Activated CD4-positive, alpha-beta T cell treated with anti-CD3 and anti-CD28 coated beads for 4 hours (primary cell): ENCODE measurements around the gene TRPM1.

Experiments
- DNase-seq, 2 donors: peaks; one replicate each; pipeline ENCODE4 v3.0.0-alpha.2; 2020

TRPM1 gene

DNA sequence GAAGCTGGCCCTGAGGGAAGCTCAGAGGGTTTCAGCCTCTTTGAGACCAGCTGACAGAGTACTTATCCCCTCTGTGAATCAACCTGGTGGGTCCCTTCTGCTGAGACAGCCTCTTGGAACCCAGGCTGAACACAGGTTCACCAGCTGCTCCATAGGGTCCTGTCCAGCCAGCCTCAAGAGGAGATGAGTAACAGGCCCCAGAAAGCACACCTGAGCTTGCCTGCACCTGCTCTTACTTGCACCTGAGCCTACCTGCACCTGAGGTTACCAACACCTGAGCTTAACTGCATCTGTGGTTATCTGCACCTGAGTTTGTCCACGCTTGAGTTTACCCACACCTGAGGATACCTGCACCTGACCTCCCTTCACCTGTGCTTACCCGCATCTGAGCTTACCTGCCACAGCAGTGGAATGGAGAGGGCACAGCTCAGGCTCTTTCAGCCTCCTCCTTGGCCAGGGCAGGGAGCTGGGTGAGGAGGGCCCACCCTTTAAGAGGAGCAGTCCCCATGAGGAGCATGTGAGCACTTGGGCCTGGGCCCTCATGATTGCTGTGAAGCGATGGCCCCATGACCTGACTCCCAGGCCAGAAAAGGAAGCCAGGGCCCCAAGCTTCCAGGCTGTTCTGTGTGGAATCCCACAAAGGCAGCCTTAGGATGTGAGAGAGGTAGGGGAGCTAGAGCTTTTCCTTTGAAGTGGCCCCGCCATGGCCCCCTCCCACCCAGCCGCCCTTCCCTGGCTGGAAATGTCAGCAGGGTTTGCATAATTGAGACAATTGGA, at the start of gene TRPM1:
TSS of gene TRPM1 (minus strand) at position 464 of the 777 bp plus-strand sequence. CDS start 20,370 bp downstream, outside the sequence.
- no peak for DNase-seq

DNA sequence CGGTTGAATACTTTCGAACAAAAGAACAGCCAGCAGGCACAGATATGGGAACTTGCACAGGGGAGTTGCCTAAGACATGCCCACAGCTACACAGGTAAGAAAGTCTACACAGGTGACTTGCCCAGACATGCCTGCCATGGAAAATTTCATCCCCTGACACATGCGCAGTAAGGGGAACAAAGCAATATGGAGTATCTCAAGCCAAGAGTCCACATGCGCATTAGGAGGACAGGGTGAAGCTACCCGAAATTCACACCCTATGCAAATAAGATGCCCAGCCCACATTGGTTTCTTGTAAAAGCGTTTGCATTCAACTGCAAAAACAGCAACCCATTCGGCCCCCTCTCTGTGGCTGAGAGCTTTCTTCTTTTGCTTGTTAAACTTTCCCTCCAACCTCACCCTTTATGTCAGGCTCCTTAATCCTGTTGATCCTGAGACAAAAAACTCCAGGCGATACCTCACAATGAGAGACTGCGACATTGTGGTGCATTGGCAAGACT, 49.3 kb upstream of the TRPM1 start:
- DNase-seq: no peak

DNA sequence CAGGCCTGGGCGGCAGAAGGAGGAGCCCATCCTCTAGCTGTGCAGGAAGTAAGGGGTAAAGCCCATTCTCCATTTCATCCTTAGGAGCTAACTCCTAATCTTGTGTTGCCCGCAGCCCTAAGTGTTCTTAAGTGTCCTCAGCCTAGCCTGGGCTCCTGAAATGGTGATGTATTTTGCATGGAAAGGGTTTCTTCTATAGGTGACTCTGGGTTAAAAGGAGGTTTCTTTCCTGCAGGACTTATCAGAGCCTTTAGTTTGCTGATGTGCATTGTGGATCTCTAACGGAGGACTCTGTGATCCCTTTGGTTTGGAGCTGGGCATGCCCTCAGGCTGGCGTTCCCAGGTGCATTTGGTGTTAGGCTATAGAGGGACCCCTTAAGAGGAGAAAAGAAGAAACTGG, 48.5 kb upstream of the TRPM1 start:
- no peak for DNase-seq

DNA sequence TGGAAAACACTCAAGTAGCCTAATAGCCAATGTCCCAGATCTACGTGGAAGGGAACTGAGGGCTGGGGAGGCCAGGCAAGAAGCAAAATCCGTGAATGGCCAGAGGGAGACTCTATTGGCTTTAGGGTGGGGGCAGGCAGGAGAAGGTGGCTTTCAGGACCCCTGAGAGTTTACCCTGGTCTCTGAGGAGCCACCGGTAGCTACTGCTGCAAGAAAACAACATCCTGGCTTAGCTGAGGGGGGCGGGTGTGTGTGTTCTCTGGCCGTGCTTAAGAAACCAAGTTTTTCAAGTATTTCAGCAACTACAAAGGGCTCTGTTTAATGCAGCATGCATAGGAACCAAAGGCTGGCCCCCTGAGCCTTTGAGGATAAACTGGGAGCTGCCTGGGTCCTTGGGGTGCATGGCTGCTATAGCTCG, 47.6 kb upstream of the TRPM1 start:
- no peak for DNase-seq

DNA sequence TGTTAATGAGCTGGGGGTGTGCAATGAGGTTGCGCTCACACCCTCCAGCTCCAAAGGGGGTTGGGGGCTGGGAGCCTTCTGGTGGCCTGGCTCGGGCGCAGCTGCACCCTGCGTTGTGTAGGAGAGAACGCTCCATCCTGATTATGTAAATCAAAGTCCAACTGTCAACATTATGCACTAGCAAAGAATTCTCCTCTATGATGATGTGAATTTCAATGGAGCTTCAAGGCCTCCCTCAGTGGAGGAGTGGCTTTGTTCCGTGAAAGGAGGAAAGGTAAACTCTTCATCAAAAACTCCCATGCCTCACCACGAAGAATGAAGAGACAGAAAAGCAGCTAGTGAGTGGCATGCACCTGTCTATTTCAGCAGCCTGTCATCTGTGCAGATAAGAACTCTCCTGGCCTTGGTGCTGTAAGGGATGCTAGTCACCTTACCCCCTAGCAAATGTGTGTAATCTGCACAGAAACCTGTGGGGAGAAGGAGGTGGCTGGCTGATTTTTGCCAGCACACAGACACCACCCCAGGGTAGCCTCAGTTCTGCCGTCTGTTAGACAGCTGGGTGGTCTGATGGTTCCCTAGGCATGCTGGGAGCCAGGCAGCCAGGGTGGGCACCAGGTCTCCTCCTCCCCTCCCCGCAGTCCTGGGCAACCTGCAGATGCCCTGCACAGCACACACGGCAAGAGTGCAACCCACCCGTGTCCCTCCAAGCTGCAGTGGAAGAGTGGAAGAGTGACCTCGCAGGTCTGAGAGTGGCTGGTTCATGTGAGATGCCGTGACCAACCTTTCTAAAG, 47.0 kb upstream of the TRPM1 start:
- no peak for DNase-seq

DNA sequence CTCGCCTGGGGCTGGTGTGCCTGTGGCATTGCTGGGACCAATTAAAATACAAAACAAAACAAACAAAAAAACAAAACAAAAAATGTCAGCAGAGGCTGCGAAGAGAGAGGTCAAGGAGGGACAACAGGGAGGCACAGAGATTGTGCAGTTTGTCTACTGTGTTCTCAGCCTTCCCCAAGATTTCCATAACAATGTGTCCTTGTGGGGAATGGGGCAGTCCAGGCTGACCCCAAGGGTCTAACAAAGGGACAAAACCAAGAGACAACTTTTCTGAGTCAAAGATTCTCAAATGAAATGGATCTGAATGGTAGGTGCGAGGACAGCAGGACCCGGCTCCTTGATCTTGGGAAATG, 46.4 kb upstream of the TRPM1 start:
- DNase-seq: no peak

DNA sequence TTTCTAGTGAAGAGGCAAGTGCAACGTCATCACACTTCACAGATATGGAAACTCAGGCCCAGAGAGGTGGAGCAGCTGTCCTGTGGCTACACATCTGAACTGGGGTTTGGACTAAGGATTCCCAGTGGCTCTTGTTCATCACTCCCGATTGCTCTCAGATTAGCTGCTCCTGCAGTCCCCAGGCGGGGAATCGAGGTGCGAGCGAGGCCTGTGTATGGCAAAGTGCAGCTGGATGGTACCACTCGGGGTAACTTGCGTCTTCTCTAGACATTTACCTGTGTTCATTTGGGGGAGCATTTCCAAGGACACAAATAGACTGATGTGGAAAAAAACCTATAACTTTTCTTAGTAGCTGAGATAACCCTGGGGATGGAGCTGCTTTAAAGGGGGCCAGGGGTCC, 45.9 kb upstream of the TRPM1 start:
- DNase-seq: no peak

DNA sequence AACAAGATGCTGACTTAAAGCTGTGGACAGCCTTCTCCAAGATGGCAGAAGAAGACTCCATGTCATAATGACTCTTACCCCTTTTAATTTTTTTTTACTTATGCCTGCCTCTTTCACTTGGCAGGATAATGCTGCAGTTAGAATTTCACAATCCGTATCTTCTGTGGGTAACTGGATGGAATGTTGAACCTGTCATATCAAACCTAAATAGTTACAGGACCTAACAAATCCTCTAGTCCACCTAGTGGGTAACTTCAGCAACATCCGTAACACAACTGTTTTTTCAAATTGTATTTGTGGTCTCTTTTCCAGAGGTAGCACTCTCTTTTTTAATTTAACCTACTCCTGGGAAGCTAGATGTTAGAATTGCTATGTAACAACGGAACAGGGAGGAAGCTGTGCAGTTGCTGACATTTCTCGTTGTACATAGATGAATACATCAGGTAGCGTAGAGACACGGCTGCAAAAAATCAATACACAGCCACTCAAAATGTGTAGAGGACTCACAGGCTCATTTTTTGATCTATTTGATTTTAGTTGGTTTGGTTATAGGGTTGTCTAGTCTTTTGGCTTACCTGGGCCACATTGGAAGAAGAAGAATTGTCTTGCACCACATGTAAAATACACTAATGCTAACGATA, 43.9 kb upstream of the TRPM1 start:
- DNase-seq: no peak

DNA sequence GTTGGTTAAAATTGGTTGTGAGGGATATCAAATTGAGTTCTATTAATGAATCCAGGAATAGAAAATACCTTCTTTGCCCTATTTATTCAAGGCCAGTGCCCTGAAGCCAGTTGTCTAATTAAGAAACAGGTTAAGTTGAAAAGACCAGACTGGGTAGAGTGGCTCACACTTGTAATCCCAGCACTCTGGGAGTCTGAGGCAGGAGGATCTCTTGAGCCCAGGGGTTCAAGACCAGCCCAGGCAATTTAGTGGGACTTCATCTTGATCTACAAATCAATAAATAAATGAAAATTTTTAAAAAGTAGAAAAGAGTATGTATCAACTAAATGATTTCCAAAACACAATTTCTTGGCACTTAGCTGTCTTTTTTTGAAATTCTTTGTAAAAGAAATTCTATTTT, 40.3 kb upstream of the TRPM1 start:
- no peak for DNase-seq

DNA sequence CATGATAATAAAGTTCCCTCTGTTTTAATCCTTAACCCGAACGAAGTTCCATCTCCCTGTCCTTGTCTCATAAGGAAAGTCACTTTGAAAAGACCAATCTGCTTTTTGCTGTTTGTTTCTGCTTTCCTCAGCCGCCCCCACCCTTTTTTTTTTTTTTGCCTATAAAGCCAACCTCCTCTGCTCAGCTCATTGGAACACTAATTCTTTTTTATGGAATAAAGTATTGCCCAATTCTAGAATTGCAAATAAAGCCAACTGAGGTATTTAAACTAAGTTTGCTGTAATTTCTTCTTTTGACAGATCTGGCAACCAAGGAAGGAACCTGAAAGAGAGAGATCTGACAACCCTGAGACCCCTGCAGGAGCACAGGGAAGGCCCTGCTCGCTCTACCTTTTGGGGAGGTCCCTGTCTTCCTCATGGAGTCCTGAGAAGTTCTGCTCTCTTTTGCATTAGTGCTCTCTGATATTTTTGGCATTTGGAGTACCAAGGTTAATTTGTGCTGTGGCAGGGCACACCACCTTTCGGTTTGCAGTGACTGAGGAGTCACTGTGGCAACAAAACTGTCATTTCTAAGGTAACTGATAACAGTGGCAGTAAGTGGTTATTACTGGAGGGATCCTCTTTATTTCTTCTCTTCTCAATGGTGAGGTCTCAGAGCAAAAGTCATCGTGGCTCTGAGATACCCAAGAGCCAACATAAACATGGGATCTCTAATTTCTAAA, 35.2 kb upstream of the TRPM1 start:
- DNase-seq: no peak

DNA sequence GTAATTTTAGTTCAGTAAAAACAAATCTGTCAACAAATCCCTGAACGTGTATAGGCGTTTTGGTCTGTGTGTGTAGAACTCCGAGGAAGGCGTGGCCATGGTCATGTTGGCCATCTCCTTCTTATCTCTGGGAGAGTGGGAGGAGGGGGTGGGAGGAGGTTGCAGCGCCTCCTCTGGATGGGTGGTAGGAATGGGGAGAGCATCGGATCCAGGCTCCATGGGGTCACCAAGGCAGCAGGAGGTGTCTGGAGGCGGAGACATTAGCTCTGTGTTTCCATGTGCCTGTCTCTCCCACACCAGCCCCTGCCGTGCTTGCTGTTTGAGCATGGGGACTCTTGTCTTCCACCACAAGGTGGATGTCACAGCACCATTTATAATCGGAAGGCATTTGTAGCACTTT, 34.5 kb upstream of the TRPM1 start:
- DNase-seq: no peak

DNA sequence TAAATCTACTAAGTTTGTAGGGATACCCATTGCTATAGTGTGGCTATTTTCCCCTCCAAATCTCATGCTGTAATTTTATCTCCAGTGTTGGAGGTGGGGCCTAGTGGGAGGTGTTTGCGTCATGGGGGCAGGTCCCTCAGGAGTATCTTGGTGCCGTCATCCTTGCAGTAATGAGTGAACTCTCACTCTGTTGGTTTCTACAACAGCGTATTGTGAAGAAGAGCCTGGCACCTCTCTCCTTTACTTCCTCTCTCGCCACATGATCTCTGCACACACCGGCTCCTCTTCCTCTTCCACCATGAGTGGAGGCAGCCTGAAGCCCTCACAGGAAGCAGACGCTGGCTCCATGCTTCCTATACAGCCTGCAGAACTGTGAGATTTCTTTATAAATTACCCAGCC, 34.0 kb upstream of the TRPM1 start:
- DNase-seq: no peak

DNA sequence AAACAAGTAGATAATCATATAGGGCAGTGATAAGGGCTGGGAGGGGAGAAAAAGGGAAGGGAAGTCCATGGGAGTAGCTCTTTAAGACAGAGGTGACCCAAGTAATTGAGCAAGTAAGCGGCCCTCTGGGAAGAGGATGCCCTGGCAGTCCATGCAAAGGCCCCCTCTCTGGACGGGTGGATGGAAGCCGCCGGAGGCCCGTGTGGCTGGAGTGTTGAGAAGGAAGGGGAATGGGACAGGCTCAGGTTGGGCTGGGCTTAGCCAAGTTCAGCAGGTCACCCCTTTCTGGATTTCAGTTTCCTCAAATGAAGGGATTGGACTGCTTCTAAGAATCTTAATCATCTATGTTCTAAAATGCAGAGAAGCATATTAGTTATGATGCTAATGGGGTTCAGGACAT, 32.4 kb upstream of the TRPM1 start:
- no peak for DNase-seq

DNA sequence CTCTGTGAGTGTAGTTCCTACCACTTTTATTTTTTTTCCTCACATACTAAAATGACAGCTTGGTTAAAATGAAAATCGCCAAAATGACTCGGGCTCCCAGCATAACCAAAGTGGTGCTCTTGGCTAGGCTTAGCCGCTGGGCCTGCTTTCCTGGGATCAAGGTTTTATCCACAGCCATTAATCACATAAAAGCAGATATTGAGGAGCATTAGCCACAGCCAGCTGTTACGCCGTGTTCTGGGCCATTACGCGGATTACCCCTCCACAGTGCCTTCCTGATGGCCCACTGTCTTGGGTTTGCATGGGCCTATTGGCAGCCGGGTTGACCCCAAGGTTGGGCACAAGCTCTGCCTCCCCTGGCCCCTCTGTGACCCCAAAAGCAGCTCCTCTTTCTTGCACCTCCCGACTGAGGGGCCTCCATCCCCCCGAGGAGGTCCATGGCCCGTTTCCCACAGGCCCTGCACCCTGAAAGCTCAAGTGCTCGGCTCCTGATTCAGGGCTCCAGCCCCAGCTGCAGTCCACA, 30.4 kb upstream of the TRPM1 start:
- DNase-seq: no peak

DNA sequence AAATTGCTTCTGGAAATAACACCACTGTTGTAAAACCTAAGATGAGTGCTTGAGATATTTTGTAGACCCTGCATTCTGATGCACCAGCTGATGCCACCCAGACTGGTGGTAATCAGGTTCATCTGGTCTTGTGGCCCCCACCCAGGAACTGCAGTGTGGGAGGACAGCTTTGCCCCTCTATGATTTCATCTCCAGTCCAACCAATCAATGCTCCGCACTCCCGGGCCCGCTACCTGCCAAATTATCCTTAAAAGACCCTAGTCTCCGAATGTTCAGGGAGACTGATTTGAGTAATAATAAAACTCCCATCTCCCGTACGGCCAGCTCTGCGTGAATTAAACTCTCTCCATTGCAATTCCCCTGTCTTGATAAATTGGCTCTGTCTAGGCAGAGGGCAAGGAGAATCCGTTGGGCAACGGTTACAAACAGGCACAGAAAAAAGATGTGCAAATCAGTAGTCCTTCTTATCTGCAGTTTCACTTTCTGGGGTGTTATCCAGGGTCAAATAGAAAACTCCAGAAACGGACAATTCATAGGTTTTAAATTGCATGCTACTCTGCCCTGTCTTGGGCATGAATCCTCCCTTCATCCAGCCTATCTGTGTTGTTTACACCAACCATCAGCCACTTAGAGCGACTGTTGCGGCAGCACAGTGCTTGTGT, 29.2 kb upstream of the TRPM1 start:
- no peak for DNase-seq

DNA sequence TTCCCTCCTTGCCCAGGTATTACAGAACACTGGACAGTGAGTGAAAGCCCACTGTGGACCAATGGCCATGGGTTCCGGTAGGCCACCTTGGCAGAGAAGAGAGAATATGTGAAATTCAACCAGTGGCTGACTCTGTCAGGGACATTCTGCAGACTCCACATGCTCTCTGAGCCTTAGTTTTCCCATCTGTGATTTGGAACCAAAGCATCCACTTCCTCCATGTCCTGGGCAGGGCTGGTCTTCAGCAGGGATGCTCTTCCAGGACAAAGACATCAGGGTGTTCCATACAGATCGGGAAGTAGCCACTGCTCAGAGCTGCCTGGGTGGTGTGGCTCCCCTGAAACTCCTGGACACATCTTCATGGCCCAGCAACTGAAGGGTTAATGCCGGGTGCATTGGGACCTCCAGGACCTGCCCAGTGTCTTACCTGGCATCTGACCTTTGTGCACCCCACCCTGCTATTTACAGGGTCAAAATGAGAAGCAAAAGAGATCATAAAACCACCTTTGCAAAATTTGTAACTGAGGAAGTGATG, 28.3 kb upstream of the TRPM1 start:
- DNase-seq: no peak

DNA sequence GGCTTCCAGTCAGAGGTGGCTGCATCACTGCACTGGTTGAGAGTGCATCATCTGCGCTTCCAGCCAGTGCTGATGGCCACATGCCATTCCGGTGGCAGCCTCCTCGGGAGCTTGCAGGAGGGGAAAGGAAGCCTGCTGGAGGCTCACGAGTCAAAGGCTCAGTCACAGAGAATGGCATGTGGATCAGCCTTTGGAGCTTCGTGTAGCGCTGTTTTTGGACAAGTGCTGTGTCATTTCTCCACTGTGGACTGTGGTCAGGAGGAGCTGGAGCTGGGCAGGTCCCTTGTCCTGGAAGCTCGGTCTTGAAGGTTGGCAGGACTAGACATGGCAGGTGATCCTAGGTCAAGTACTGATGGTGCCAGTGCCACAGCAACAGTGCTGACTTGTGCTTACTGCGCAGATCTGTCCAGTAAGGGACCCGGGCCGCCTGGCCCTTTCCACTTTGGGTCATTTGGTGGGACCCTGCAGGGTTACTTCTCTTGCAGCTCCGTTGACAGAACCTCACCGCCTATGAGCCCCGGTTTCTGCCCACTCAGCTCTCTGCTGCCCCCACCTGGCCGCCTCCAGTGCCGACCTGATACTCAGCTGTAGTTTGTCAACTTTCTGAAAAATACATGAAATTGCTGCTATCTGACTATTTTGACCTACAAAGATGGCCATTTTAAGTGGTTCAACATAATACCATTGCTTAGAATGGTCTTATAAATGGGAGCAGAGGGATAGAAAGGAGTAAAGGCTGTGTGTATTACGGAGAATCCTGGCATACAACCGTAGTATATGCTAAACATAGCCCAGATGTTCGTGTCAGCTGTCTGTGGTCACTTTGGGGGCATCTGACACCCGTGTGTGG, 27.6 kb upstream of the TRPM1 start:
- peak; percentile 64 to 74 for DNase-seq

DNA sequence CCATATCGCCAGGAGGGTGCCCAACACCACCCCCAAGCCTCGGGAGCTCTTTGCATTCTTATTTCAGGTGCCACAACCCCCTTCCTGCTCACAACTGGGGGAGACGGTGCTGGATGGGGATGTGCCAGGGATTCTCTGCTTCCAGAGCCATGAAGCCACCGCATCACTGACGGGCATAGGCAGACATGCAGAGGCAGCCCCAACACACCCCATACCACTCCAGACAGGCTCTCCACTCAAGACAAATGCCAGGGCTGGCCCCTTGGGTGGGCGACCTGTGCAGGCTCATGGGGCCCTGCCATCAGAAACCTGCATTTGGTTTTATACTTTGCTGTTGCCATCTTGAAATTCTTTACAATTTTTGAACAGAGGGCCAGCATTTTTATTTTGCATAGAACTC, 27.0 kb upstream of the TRPM1 start:
- no peak for DNase-seq

DNA sequence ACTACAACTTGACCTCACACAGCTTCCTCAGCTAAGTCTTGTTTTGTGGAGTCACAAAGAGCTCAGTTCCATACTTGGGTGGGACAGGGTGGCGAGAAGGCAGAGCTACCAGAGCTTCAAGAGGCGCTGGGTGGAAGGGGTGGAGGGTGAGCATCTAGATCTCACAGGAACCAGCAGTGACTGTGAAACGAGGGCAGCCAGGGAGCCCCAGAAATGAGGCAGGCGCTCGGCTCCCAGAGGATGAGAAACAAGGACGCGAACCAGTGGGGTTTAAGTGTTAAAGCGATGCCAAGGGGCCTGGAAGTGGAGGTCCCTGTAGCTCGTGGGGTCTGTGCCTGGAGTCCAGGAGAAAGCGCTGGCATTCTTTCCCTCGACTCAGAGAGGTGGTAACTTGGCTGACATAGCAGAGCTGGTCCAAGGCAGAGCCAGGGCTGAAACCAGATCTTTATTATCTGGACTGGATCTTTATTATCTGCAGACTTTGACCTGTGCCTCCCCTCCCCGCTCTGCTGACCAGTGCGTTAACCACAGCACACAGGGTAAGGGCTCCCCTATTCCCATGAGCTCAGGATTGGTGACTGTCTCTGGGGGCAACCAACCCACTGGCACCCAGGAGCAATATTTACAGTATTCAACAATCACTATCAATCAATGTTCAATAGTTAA, 26.2 kb upstream of the TRPM1 start:
- DNase-seq: no peak

DNA sequence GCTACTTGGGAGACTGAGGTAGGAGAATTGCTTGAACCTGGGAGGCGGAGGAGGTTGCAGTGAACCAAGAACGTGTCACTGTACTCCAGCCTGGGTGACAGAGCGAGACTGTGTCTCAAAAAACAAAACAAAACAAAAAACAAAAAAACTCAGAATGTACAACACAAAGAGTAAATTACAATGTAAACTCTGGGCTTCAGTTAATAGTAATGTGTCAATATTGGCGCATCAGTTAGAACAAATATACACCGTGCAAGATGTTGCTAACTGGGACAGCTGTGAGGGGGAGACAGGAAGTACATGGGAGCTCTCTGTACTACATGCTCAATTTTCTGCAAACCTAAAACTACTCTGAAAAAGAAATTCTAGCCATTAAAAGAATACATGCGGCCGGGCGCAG, 23.5 kb upstream of the TRPM1 start:
- DNase-seq: no peak
